ENCODE data around the gene SLCO2A1.

The SLCO2A1 gene

GRCh38 chr3:133934996-133935842 lies 94.5 kb downstream of the SLCO2A1 start:
- DNase-seq (ENCODE audit: low read depth), result no peak
- TF ChIP-seq CTCF (IDR thresholded peaks at IDR 0.05; ENCODE audit: control insufficient read depth, insufficient read depth, low read depth, low read length, missing control alignments), result no peak
- no peak overlapping the region for H3K4me3 ChIP-seq (ENCODE audit: control insufficient read depth, low read depth, low read length)

DNA sequence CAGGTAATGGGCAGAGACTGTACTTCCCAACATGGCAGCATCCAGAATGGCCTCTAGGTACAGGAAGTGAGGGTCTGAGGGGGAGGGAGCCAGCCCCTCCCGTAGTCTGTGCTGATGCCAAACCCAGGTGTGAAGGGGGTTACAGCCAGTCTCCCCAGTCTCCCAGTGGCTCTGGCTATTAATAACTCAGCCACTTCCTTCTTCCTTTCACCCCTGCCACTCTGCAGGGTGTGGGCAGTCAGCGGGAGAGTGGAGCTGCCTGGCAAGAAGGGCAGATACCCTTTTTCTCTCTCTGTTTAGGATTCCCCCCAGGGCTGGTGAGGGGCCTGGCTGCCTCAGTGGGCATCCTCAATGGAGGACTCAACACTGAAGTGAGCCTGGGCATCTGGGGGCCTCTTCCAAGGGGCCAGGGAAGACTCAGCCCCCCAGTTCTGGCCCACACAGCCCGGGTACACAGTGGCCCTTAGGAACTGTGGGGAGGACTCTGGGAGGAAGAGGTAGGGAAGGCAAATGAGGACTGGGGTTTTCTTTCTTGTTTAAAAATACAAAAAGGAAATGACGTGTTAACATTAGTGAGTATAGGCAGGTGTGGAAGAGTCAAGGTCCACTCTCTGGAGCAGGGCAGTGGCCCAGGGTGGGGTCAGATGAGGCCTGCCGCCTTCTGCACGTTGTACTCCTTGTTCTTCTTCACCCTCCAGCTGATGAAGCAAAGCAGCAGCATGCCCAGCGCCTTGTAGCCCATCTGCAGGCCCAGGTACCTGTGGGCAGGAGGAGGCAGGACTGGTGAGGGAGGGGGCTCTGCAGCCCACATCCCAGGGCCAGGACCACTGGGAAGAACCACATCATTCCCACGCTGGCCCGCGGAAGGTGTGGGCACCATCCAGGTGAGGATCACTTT lies 95.4 kb downstream of the SLCO2A1 start:
- TF ChIP-seq CTCF (IDR thresholded peaks at IDR 0.05; ENCODE audit: control insufficient read depth, insufficient read depth, low read depth, low read length, missing control alignments), result no peak

GRCh38 chr3:133933097-133934024 lies 96.4 kb downstream of the SLCO2A1 start:
- TF ChIP-seq CTCF (IDR thresholded peaks at IDR 0.05; ENCODE audit: control insufficient read depth, insufficient read depth, low read depth, low read length, missing control alignments), result no peak

More for the DNA sequence above, 95.4 kb downstream of the SLCO2A1 start:
- no peak for DNase-seq (ENCODE audit: low read depth)
- H3K4me3 ChIP-seq (ENCODE audit: control insufficient read depth, low read depth, low read length), result no peak overlapping the region

DNA sequence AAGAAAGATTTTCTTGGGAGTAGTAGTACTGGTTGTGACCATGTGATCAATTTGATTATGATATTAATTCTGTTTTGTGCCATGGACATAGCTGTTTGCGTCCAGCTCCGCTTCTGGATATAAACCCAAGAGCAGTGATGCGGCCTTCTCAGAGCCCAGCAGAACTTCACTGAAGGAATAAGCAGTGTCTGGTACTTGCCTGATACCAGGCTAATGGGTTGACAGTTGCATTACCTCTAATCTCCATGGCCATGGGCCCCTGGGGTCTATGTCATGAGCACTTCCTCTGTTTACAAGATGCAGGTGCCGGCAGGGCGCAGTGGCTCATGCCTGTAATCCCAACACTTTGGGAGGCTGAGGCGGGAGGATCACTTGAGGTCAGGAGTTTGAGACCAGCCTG lies 97.7 kb downstream of the SLCO2A1 start:
- DNase-seq (ENCODE audit: low read depth), result no peak
- no peak for TF ChIP-seq CTCF (IDR thresholded peaks at IDR 0.05; ENCODE audit: control insufficient read depth, insufficient read depth, low read depth, low read length, missing control alignments)
- no peak overlapping the region for H3K4me3 ChIP-seq (ENCODE audit: control insufficient read depth, low read depth, low read length)

More at GRCh38 chr3:133933097-133934024, 96.4 kb downstream of the SLCO2A1 start:
- DNase-seq (ENCODE audit: low read depth), result no peak
- H3K4me3 ChIP-seq (ENCODE audit: control insufficient read depth, low read depth, low read length), result no peak overlapping the region

DNA sequence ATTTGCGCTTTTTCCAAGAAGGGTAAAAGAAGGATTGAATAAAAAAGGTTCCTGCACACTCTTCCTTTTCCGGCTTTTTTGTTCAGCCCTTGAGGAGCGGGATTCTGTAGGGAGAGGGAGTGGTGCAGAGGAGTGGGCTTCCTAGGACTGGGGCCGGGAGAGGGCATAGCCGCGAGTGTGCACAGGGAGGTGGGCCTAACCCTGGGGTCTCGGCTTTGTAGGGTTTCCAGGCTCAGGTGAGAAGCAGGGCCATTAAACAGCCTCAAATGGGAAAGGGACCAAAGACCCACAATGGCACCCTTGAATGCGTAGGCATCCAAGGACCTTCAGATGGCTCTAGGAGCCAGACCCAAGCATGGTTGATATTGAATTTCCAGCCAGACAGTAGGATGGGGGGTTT lies 98.6 kb downstream of the SLCO2A1 start:
- DNase-seq (ENCODE audit: low read depth), result no peak
- H3K4me3 ChIP-seq (ENCODE audit: control insufficient read depth, low read depth, low read length), result no peak overlapping the region
- TF ChIP-seq CTCF (IDR thresholded peaks at IDR 0.05; ENCODE audit: control insufficient read depth, insufficient read depth, low read depth, low read length, missing control alignments), result no peak

Measured in AG09309 (cell line).